ENCODE data around the gene CEP55. TPM values are rescaled to one million over a fixed set of nuclear protein-coding genes. Genes with fewer than 3 reads are reported as not detected.

Gene CEP55
- total RNA-seq, 1 donor from 2014 or later, result 0.08 TPM

- ATAC-seq (no peak), DNase-seq (ENCODE audit: low spot score) (no peak)
Measured at GRCh38 chr10:93468461-93469213, 27.8 kb upstream of the CEP55 start.

- no peak for ATAC-seq
- DNase-seq (ENCODE audit: low spot score), result no peak
Measured at GRCh38 chr10:93469454-93469853, 27.0 kb upstream of the CEP55 start.

- DNase-seq (ENCODE audit: low spot score) (no peak), ATAC-seq (no peak)
Measured at GRCh38 chr10:93471110-93471651, 25.2 kb upstream of the CEP55 start.

GRCh38 chr10:93473161-93473560, 23.3 kb upstream of the CEP55 start:
- ATAC-seq, result no peak
- DNase-seq (ENCODE audit: low spot score), result no peak

- ATAC-seq (no peak), DNase-seq (ENCODE audit: low spot score) (no peak)
Measured at GRCh38 chr10:93473804-93474472, 22.5 kb upstream of the CEP55 start.

- no peak for ATAC-seq
- DNase-seq (ENCODE audit: low spot score), result no peak
Measured at GRCh38 chr10:93475227-93475626, 21.2 kb upstream of the CEP55 start.

- no peak for ATAC-seq
- no peak for DNase-seq (ENCODE audit: low spot score)
Measured at GRCh38 chr10:93475871-93476270, 20.5 kb upstream of the CEP55 start.

GRCh38 chr10:93476756-93477155, 19.7 kb upstream of the CEP55 start:
- DNase-seq (ENCODE audit: low spot score), result no peak

GRCh38 chr10:93478873-93479272, 17.5 kb upstream of the CEP55 start:
- ATAC-seq (no peak), DNase-seq (ENCODE audit: low spot score) (no peak)

More at GRCh38 chr10:93476756-93477155, 19.7 kb upstream of the CEP55 start:
- ATAC-seq, result no peak

GRCh38 chr10:93481637-93482144, 14.7 kb upstream of the CEP55 start:
- ATAC-seq (peak; percentile 5), DNase-seq (ENCODE audit: low spot score) (no peak)

GRCh38 chr10:93482145-93482834, 14.1 kb upstream of the CEP55 start, which contains the start of gene MYOF:
Gene MYOF (minus strand): TSS chr10:93482334. CDS start chr10:93482194, 140 bp downstream.
- peak; percentile 96 for ATAC-seq
- DNase-seq (ENCODE audit: low spot score), result no peak

GRCh38 chr10:93485690-93486089, 10.7 kb upstream of the CEP55 start:
- ATAC-seq (no peak), DNase-seq (ENCODE audit: low spot score) (no peak)

GRCh38 chr10:93488956-93489528, 7.4 kb upstream of the CEP55 start:
- no peak for ATAC-seq
- no peak for DNase-seq (ENCODE audit: low spot score)

- DNase-seq (ENCODE audit: low spot score) (no peak), ATAC-seq (no peak)
Measured at GRCh38 chr10:93491602-93492121, 4.8 kb upstream of the CEP55 start.

- no peak for ATAC-seq
- no peak for DNase-seq (ENCODE audit: low spot score)
Measured at GRCh38 chr10:93493162-93493561, 3.2 kb upstream of the CEP55 start.

GRCh38 chr10:93494494-93494893, 1.9 kb upstream of the CEP55 start:
- DNase-seq (ENCODE audit: low spot score) (no peak), ATAC-seq (no peak)

- no peak for DNase-seq (ENCODE audit: low spot score)
- peak; percentile 56 for ATAC-seq
Measured at GRCh38 chr10:93495654-93496321, 624 bp upstream of the CEP55 start.

- ATAC-seq (no peak), DNase-seq (ENCODE audit: low spot score) (no peak)
Measured at GRCh38 chr10:93498166-93498565, 1.8 kb downstream of the CEP55 start.

- ATAC-seq (no peak), DNase-seq (ENCODE audit: low spot score) (no peak)
Measured at GRCh38 chr10:93501650-93502049, 5.2 kb downstream of the CEP55 start.

GRCh38 chr10:93503075-93503474, 6.7 kb downstream of the CEP55 start:
- ATAC-seq, result no peak
- no peak for DNase-seq (ENCODE audit: low spot score)

All from left lobe of liver (tissue), 2 donors.